ENCODE data around the gene PLG. TPM values are rescaled to one million over a fixed set of nuclear protein-coding genes. Genes with fewer than 3 reads are reported as not detected.

Gene PLG
- total RNA-seq, 2 experiments from 2014 or later: 3.4 to 3.7 TPM

DNA sequence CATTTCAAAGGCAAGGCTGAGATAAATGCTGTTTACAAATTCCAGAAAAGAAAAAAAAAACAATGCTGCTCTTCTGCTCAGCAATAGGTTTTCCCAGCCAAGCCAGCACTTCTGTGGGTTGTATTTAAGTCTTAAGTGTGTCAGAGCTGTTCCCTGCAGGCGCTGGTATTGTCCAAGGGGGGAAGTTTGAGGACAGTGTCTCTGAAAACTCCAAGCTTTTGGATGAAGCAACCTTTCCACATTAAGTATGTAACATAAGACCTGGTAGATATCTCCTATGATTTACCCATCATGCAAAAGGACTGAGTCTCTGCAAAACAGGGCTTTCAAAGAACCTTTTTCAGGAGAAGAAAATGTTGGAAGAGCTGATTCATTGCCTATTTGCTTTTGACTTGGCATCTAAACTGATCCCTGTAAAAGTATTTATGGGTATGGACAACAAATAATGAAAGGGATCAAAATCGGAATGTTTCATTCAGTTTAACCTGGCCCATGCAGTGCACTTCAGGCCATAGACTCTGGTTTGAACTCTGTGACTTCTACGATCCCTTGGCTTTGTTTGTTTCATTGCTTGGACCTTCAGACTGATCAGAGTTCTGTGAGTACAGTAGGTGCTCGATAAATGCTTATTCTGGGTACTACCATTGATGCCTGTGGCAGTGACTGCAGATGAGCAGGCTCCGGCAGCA, 16.1 kb upstream of the PLG start:
- CTCF ChIA-PET (ENCODE audit: unreplicated experiment): no interaction called here
- BruUV-seq (replicated peaks): no TSS peak

DNA sequence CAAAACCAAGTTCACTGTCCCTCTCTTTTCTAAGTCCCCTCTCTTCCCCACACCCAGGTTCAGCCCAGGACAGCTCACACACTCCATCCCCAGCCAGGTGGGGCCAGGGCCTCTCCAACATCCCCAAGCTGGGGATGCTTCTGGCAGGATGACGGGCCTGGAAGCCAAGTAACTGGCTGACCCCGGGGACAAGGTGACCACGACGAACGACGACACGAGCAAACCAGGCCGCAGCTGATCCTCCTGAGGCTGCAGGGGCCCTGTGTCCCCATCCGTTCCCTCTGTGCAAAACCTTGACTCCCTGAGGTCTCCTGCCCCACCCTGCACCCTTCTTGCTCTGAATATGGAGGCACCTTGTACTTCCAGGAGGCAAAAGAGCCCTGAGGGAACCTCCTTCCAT, 11.6 kb upstream of the PLG start:
- Histone ChIP-seq H3K4me1 (ENCODE audit: insufficient read depth, low read length, poor library complexity, severe bottlenecking) (no peaks in the 10 kb centered on the region), H3K79me2 (ENCODE audit: insufficient read depth, low read depth, low read length) (no peaks in the 10 kb centered on the region), H3K36me3 (ENCODE audit: insufficient read depth, low read length) (no peaks in the 10 kb centered on the region), H3K4me3 (ENCODE audit: low read depth, low read length, poor library complexity, severe bottlenecking) (no peak overlapping the region), H3K4me2 (ENCODE audit: low read length) (no peak overlapping the region), H2AFZ (ENCODE audit: low read length) (no peak overlapping the region), H3K9me3 (ENCODE audit: low read length) (no peaks in the 10 kb centered on the region), H3K9me2 (ENCODE audit: insufficient read depth, low read length) (no peaks in the 10 kb centered on the region), H4K20me1 (ENCODE audit: insufficient read depth, low read length) (no peaks in the 10 kb centered on the region), H3K27ac (ENCODE audit: low read depth, low read length, poor library complexity, severe bottlenecking) (no peak overlapping the region)
- POLR2A ChIA-PET: no interaction called here
- no TSS peak for BruUV-seq (replicated peaks)
- CTCF ChIA-PET (ENCODE audit: unreplicated experiment): no interaction called here
- TF ChIP-seq EZH2phosphoT487 (IDR thresholded peaks at IDR 0.05; ENCODE audit: borderline replicate concordance, low read depth, low read length): no peak
- TF ChIP-seq, protein P1, sequence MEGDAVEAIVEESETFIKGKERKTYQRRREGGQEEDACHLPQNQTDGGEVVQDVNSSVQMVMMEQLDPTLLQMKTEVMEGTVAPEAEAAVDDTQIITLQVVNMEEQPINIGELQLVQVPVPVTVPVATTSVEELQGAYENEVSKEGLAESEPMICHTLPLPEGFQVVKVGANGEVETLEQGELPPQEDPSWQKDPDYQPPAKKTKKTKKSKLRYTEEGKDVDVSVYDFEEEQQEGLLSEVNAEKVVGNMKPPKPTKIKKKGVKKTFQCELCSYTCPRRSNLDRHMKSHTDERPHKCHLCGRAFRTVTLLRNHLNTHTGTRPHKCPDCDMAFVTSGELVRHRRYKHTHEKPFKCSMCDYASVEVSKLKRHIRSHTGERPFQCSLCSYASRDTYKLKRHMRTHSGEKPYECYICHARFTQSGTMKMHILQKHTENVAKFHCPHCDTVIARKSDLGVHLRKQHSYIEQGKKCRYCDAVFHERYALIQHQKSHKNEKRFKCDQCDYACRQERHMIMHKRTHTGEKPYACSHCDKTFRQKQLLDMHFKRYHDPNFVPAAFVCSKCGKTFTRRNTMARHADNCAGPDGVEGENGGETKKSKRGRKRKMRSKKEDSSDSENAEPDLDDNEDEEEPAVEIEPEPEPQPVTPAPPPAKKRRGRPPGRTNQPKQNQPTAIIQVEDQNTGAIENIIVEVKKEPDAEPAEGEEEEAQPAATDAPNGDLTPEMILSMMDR (conservative IDR thresholded peaks at IDR 0.05; ENCODE audit: low read length): no peak
- intact Hi-C loops (cut with micrococcal nuclease; ENCODE audit: unreplicated experiment): no loop called here
- no peak for DNase-seq (ENCODE audit: low spot score)

More for the DNA sequence above, 16.1 kb upstream of the PLG start:
- Histone ChIP-seq H3K79me2 (ENCODE audit: insufficient read depth, low read depth, low read length) (no peaks in the 10 kb centered on the region), H3K9me3 (ENCODE audit: low read length) (no peaks in the 10 kb centered on the region), H3K9me2 (ENCODE audit: insufficient read depth, low read length) (no peaks in the 10 kb centered on the region), H4K20me1 (ENCODE audit: insufficient read depth, low read length) (no peaks in the 10 kb centered on the region), H3K36me3 (ENCODE audit: insufficient read depth, low read length) (no peaks in the 10 kb centered on the region), H3K27ac (ENCODE audit: low read depth, low read length, poor library complexity, severe bottlenecking) (no peak overlapping the region), H3K4me3 (ENCODE audit: low read depth, low read length, poor library complexity, severe bottlenecking) (no peak overlapping the region), H2AFZ (ENCODE audit: low read length) (no peak overlapping the region), H3K4me2 (ENCODE audit: low read length) (no peak overlapping the region), H3K4me1 (ENCODE audit: insufficient read depth, low read length, poor library complexity, severe bottlenecking) (no peaks in the 10 kb centered on the region)
- no peak for DNase-seq (ENCODE audit: low spot score)
- intact Hi-C loops (cut with micrococcal nuclease; ENCODE audit: unreplicated experiment): no loop called here
- TF ChIP-seq, protein P1 (conservative IDR thresholded peaks at IDR 0.05; ENCODE audit: low read length): no peak
- no peak for TF ChIP-seq EZH2phosphoT487 (IDR thresholded peaks at IDR 0.05; ENCODE audit: borderline replicate concordance, low read depth, low read length)
- POLR2A ChIA-PET: no interaction called here

DNA sequence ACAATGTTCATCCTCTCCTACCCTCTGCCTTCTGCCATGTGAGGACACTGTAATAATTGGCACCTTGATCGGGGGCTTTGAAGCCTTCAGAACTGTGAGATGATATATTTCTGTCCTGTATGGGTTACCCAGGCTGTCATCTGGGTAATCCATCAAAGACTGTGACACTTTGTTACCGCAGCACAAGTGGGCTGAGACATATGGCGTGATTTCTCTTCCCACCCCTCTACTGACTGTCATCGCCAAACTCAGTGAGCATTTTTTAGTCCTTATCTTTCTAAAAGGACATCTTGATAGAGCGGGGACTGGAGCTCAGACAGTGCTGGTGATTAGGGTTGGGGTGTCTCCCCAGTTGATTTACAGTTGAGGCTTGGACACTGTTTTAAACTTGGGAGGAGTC, 10.4 kb upstream of the PLG start:
- CTCF ChIA-PET (ENCODE audit: unreplicated experiment): no interaction called here
- H3K9me3 ChIP-seq (ENCODE audit: low read length): no peaks in the 10 kb centered on the region
- H2AFZ ChIP-seq (ENCODE audit: low read length): no peak overlapping the region
- no peak for TF ChIP-seq EZH2phosphoT487 (IDR thresholded peaks at IDR 0.05; ENCODE audit: borderline replicate concordance, low read depth, low read length)
- TF ChIP-seq, protein P1 (conservative IDR thresholded peaks at IDR 0.05; ENCODE audit: low read length): no peak
- BruUV-seq (replicated peaks): no TSS peak
- no peaks in the 10 kb centered on the region for H4K20me1 ChIP-seq (ENCODE audit: insufficient read depth, low read length)
- no peak overlapping the region for H3K27ac ChIP-seq (ENCODE audit: low read depth, low read length, poor library complexity, severe bottlenecking)
- no peaks in the 10 kb centered on the region for H3K36me3 ChIP-seq (ENCODE audit: insufficient read depth, low read length)
- no peak overlapping the region for H3K4me3 ChIP-seq (ENCODE audit: low read depth, low read length, poor library complexity, severe bottlenecking)
- H3K79me2 ChIP-seq (ENCODE audit: insufficient read depth, low read depth, low read length): no peaks in the 10 kb centered on the region
- H3K9me2 ChIP-seq (ENCODE audit: insufficient read depth, low read length): no peaks in the 10 kb centered on the region
- no peaks in the 10 kb centered on the region for H3K4me1 ChIP-seq (ENCODE audit: insufficient read depth, low read length, poor library complexity, severe bottlenecking)
- POLR2A ChIA-PET: no interaction called here
- no peak for DNase-seq (ENCODE audit: low spot score)
- intact Hi-C loops (cut with micrococcal nuclease; ENCODE audit: unreplicated experiment): no loop called here
- no peak overlapping the region for H3K4me2 ChIP-seq (ENCODE audit: low read length)
